NCI-H2196 (cell line): ENCODE measurements around the gene SPAG7.

Experiments
- DNase-seq: peaks from one replicate; lab custom pipeline; 2025; ENCODE audit not compliant: unreplicated experiment; lab: John Stamatoyannopoulos, UW

Gene SPAG7

GRCh38 chr17:4974115-4974670 is 6.6 kb upstream of the SPAG7 start:
- DNase-seq: no peak

DNA sequence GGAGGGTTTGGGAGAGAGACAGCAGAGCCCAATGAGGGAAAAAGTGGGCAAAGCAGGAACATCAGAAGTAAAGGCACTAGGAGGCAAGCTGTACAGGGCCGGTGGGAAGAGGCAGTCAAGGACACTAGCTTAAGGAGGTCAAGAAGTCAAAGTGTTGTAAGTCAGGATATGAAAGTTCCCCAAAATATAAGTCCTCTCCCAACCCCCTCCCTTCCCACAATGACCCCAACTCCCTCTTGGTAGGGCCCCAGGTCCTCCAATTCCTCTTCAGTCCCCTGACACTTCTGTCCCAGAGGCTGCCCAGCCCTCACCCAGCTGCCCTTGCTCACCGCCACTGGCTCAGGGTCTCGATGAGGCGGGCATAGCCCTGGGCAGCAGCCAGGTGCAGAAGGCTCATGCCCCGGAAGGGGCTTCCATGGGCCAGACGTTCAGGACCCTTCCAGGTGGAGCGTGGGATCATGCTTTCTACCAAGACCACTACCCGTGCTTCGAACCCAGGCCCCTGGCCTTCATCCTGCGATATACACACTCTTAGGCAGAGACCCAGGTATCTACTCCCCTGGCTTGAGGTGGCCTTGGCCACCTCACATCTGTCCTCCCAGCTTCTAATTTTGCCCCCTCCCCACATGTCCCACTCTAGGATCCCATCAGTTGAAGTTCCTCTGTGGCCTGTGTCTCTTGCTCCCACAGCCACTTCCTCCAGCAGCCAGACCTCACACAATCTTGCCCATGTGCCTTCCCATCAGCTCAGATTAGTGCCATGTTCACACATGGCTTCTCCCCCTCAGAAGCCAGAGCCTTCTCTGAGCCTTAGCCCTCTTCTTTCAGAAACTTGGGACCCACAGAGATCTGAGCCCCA is 5.9 kb upstream of the SPAG7 start:
- DNase-seq: no peak

GRCh38 chr17:4972752-4973151 is 5.1 kb upstream of the SPAG7 start:
- no peak for DNase-seq

GRCh38 chr17:4972322-4972721 is 4.7 kb upstream of the SPAG7 start:
- no peak for DNase-seq

DNA sequence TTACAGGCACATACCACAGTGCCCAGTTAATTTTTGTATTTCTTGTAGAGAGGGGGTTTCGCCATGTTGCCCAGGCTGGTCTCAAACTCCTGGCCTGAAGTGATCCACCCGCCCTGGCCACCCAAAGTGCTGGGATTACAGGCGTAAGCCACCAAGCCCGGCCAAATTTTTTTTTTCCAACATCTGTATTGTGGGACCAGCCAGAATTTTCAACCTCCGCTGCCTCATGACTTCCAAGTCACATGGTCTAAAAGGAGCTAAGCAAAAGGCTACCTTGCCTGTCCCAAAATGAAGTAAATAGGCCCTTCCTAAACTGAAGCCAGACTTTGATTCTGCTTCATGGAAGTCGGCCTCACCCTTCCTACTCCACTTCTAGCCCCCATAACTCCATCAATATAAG is 4.2 kb upstream of the SPAG7 start:
- no peak for DNase-seq

GRCh38 chr17:4970273-4970672 is 2.7 kb upstream of the SPAG7 start:
- DNase-seq: no peak

DNA sequence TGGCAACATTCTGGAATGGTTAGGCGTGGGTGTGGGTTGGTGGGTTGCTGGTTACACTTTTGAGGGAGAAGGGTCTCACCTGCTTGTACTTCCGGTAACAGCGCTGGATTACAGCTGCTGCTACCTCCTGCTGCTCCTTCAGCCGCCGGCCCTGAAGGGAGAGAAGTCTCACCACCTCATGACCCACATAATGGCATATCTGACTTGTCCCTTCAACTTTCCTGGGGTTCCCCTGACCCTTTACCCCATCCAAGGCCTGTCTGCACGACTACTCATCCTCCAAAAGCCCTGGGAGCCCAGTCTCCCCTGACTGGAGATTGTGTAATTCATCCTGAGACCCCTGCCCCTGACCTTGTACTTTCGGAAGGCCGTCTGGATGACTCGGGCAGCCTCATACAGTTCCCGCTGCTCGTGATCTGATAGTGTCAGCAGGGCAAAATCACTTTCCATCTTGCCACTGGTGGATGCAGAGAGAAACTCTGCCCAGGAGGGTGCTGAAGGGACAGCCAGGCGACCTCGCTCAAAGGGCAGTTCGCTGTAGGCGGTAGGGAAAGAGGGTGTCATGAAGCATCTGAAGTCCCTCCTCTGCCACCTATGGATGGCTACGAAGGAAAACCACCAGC is 2.0 kb upstream of the SPAG7 start:
- no peak for DNase-seq

GRCh38 chr17:4969047-4969550 is 1.5 kb upstream of the SPAG7 start:
- no peak for DNase-seq

DNA sequence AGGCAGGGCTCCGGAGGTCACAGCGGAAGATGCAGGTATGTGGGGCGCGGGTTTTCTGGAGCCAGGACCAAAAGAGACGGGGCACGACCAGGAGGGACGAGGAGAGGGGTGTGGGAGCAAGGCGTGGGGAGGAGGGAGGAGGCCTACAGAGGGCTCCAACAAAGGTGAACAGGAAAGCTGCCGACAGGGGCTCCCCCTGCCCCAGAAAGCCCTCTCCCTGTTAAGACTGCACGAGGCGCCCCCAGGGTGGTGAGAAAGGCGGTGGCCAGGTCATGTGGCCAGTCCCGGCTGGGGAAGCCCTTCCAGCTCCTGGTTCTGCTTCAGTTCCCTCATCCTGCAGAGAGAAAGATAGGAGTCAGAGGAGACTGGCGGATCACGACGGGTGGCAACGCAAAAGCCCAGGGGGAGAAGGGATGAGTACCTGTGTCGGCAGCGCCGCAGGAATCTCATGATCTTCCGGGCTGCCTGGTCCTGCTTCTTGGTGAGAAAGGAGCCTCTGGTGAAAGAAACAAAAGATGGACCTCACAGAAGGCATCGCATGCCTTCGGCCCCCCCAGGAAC is 949 bp upstream of the SPAG7 start:
- DNase-seq: no peak

DNA sequence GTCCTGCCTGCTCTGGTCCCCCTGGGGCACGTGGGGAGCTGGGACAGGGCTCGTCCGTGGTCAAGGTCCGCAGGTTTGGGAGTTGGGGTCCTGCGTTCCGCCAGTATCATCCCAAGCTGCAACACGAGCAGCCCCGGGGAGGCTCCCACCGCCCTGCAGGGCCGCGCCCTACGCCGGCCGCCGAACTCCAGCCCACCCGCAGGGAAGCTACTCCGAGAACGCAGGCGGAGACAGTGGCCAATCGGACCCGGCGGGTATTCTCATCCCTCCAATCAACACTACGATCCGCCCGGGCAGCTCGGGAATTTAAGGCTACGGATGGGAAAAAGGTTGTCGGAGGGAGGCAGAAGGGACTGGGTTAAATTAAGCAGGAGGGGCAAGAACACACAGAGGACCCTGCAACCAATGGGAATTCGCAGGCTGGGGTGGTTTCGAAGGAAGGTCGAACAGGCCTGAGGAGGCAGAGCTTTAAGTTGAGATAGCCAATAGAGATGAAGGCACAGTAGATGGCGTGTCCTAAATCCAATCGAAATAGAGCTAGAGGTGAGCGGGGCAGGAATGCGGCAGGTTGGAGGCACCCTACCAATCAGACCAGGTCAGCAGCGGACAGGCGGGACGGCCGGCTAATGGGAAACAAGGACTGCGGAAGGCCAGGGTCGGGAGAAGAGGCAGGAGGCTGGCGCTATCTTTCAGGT is 626 bp downstream of the SPAG7 start:
- peak; percentile 81 for DNase-seq

GRCh38 chr17:4965311-4965986 is 2.2 kb downstream of the SPAG7 start:
- DNase-seq: no peak

DNA sequence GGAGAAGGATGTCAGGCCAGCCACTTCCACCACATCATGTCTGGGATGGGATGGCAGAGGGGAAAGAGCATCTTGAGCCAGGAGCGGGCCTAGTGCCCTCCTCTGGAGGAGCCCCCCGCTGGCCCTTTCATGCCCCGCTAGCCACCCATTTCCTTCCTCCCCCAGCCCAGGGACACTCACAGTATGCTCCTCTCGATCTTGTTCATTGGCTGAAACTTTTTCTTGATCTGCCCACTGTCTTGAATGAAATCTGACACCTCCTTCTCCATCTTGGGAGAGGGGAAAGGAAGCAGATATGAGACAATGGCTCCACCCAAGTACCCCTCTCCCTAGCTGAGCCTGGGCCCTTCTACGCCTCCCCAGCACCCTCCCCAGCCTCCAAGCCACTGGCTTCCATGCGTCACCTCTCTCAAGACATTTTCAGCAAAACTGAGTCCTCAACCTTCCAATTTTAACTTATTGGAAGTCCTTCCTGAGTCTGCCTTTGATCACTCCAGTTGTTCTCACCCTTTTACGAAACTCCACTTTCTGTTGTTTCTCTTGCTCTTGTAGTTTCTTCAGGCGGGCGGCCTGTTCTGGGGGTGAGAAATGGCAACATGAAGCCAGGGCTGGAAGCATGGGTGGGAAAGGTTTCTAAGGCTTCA is 7.2 kb downstream of the SPAG7 start:
- DNase-seq: no peak

DNA sequence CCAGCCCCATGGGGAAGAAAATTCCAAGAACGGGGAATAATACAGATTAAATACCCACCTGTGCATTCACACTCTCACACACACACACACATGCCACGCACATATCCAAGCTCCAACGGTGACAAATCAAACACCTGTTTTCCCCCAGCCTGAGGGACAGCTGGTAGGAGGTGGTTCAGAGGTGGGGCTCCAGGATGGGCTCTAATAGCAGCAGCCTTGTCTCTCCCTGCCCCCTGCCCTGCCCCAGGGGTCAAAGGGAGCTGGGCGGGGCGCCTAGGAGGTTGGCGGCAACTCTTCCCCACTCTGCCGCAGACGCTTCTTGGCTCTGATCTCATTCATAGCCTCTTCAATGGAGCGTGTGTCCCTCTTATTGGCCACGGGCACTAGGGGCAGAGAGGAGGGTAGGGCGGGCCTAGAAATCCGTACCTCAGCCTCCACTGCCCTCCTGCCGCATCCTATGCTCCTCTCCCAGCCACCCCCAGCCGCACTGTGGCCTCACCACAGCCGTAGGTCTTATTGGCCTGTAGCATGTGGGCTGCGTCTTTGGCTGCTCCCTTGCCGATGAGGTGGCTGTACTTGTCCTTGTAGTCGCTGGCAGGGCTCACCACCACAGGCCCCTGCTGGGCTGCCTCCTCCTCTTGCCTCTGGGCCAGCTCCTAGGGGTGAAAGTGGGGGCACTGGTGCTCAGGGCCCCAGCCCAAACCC is 8.2 kb downstream of the SPAG7 start:
- no peak for DNase-seq

GRCh38 chr17:4958102-4958501 is 9.5 kb downstream of the SPAG7 start:
- DNase-seq: peak; percentile 4

GRCh38 chr17:4956493-4957061 is 11.0 kb downstream of the SPAG7 start:
- no peak for DNase-seq

GRCh38 chr17:4955091-4955490 is 12.5 kb downstream of the SPAG7 start:
- DNase-seq: no peak

- DNase-seq: no peak
Observed at GRCh38 chr17:4953451-4953961, 14.1 kb downstream of the SPAG7 start.

DNA sequence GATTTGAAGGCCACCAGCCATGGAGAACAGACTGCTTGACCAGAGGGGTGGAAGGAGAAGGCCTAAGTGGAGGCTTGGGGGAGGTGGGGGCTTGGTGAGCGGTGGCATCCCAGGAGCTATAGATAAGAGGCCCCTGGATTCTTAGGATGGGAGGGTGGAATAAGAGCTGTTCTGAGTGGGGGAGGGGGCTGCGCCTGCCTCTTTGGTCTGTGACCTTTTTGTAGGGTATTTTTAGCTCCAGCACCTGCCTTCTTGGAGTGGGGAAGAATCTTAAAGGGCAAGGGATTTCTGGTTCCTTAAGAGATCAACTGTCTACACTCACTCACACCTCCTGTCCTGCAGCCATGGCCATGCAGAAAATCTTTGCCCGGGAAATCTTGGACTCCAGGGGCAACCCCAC is 16.1 kb downstream of the SPAG7 start:
- no peak for DNase-seq

DNA sequence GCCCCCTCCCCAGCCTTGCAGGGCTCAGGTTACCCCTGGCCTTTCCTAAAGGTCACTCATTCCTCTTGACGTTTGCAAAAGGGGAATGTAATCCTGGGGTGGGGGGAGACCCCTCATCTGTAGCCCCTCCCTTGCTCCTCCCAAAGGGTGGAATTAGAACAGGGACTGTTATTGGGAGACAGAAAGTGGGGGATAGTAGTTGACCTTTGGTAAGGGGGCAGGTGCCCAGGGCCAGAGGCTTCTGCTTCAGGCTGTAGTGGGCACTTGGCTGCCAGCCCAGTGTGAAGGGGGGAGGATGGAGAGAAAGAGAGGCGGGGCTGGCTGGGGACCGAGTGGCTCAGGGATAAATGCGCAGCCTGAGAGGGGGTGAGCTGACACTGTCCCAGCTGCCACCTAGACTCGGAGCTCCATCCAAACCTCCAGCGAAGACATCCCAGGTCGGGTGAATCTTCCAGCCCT is 16.8 kb downstream of the SPAG7 start, which contains the start of gene ENO3:
TSS of gene ENO3 (plus strand) at position 374 of the 459 bp plus-strand sequence. CDS start 711 bp downstream, outside the sequence.
- DNase-seq: peak; percentile 10
